ENCODE results near the gene ZNF683. TPM values are rescaled to one million over a fixed set of nuclear protein-coding genes. Genes with fewer than 3 reads are reported as not detected.

Gene ZNF683
- total and polyA plus RNA-seq, 2 experiments from 2014 or later: not detected

- TF ChIP-seq REST (IDR thresholded peaks at IDR 0.05; ENCODE audit: unreplicated experiment) (no peak), ZNF462 (CRISPR knock-in tag; IDR thresholded peaks at IDR 0.05) (no peak), ETS1 (IDR thresholded peaks at IDR 0.05) (no peak), NANOG (IDR thresholded peaks at IDR 0.05; ENCODE audit: borderline replicate concordance) (no peak), STAT1 (IDR thresholded peaks at IDR 0.05; ENCODE audit: unreplicated experiment) (no peak), CREB1 (CRISPR knock-in tag; IDR thresholded peaks at IDR 0.05; ENCODE audit: low read depth) (no peak)
These were observed 1.8 kb downstream of the ZNF683 start (continued) for GRCh38 chr1:26370591-26371382.
